GM19452 (cell line): ENCODE data around the gene MS4A4E.
"Not testable (repeated sequence)": the region's sequence is repeated elsewhere in the genome, so short reads cannot be mapped to it uniquely, and the experiment has no call there.

ENCODE experiments used
- ATAC-seq: cut with Tn5 transposase; IDR thresholded peaks from one replicate; pipeline ENCODE4 v1.9.1; 2021; ENCODE audit not compliant: unreplicated experiment

Gene MS4A4E

DNA sequence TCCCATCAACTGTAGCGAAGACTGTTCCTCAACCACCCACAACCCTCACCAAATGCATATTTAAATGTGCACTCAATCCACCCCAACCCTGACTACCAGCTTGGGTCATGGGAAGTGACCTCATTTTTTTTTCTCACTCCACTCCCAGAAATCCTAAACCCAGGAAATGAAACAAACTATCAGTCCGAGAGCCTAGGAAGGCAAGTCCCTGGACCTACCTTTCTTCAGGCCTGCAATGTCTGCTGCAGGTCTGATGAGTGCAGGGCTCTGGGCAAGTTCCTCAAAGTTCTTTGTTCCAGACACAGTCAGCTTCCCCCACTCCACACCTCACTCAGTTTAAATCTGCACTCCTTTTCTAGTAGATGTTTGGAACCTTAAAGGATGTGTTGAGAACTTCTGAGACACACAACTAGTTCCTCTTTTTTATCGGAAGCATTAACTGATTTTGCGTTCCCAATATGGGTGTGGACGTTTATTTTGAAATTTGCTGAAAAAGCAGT lies at the start of gene MS4A4E:
TSS of gene MS4A4E (minus strand) at position 398 of the 500 bp plus-strand sequence. CDS start 13,082 bp downstream, outside the sequence.
- no peak for ATAC-seq

DNA sequence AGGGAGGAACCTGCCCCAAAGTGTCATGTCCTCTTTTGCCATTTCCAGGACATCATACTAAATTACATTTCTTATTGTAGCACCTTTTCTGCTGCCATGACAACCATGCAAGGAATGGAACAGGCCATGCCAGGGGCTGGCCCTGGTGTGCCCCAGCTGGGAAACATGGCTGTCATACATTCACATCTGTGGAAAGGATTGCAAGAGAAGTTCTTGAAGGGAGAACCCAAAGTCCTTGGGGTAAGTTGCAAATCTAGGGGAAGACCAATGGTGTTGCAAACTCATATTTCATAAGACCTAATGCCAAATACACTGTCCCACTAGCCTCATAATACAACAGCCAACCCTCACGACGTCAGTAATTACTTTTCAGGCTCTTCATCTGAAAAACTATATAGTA lies 49.2 kb upstream of the MS4A4E start:
- ATAC-seq: no peak

DNA sequence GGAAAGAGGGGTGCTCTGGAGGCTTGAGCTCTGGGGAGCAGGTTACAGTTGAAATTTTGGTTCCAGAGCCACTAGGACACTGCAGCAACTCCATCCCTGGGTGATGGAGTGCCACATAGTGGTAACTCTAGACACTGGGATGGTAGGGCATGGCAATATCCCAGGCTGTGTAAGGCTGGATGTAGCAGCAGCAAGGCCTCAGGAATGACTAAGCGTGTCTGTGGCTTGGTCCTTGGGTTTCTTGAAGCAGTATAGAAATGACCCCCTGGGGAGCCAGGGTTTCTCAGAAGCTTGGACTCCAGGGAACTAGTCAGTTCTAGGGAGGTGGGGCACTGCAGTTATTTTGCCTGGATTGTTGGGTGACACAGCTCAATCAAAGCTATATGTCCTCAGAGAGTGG lies 45.6 kb upstream of the MS4A4E start:
- no peak for ATAC-seq

DNA sequence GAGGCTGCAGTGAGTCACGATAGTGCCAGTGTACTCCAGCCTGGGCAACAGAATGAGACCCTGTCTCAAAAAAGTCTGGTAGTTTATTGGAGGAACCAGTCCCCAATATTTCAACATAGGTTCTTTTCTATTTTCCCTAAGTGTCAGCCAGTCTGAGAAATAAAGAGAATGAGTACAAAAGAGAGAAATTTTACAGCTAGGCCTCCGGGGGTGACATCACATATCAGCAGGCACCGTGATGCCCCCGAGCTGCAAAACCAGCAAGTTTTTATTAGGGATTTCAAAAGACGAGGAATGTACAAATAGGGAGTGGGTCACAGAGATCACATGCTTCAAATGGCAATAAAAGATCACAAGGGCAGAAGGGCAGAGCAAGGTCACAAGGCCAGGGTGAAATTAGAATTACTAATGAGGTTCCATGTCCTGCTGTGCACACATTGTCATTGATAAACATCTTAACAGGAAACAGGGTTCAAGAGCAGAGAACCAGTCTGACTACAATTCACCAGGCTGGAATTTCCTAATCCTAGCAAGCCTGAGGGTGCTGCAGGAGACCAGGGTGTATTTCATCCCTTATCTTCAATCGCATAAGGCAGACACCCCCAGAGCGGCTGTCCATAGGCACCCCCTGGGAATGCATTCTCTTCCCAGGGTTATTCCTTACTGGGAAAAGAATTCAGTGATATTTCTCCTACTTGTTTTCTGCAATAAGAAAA lies 42.6 kb upstream of the MS4A4E start:
- ATAC-seq: not testable (repeated sequence)

DNA sequence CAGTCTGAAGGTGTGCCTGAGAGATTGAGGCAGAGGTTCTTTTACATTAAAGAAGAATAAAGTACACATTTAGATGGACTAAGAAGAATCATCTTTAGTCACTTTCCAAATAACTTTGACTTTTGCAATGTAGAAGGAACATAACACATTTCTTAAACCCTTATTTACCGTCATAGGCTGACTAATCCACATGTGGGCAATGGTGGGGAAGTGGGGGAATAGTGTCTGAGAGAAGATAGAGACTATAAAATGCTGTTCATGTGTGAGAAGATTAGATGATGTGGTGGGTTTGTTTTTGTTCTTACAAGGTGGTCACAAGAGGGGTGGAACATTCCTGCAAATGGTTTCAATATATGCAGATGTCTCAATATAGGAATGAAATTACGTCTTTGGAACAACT lies 39.3 kb upstream of the MS4A4E start:
- ATAC-seq: no peak

DNA sequence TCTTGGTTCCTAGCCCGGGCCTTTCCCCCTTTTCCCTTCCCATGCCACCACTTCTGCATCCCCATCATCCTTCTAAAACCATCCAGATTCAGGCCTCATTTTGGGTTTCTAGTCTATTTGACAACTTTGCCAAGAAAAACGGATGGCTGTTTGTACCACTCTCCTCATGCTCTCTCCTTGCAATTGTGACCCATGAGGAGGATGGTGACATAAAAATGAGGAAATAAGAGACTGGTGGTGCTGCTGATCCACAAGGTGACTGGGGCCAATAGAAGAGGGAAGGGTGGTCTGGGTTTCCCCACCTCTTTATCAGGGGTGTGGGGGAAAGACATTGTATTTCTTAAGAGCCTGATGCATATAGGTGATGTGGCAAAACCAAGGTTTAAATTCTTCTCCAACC lies 38.5 kb upstream of the MS4A4E start:
- ATAC-seq: no peak

DNA sequence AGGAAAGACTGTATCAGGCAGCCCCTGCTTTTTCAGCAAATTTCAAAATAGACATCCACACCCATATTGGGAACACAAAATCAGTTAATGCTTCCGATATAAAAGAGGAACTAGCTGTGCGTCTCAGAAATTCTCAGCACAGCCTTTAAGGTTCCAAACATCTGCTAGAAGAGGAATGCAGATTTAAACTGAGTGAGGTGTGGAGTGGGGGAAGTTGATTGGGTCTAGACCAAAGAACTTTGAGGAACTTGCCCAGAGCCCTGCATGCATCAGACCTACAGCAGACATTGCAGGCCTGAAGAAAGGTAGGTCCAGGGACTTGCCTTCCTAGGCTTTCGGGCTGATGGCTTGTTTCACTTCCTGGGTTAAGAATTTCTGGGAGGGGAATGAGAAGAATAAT lies 37.5 kb upstream of the MS4A4E start, which contains the start of gene MS4A4A:
TSS of gene MS4A4A (plus strand) at position 255 of the 400 bp plus-strand sequence. CDS start at position 265, 10 bp downstream.
- ATAC-seq: no peak

DNA sequence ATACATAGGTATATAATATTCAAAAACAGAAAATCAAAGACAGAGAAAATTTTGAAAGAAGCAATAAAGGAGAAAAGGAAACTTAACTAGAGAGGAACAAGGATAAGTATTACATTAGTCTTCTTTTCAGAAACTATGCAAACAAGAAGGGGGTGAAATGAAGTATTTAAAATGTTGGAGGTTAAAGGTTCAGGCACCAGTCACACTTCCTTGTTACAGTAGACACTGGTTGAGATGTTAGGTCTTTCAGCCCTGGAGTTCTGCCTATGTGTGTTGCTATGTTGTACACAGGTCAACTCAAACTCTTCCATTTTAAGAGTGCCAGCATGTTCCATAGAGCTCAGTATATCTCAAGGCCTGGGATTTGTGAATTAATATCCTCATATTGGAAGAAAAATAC lies 31.5 kb upstream of the MS4A4E start:
- no peak for ATAC-seq

DNA sequence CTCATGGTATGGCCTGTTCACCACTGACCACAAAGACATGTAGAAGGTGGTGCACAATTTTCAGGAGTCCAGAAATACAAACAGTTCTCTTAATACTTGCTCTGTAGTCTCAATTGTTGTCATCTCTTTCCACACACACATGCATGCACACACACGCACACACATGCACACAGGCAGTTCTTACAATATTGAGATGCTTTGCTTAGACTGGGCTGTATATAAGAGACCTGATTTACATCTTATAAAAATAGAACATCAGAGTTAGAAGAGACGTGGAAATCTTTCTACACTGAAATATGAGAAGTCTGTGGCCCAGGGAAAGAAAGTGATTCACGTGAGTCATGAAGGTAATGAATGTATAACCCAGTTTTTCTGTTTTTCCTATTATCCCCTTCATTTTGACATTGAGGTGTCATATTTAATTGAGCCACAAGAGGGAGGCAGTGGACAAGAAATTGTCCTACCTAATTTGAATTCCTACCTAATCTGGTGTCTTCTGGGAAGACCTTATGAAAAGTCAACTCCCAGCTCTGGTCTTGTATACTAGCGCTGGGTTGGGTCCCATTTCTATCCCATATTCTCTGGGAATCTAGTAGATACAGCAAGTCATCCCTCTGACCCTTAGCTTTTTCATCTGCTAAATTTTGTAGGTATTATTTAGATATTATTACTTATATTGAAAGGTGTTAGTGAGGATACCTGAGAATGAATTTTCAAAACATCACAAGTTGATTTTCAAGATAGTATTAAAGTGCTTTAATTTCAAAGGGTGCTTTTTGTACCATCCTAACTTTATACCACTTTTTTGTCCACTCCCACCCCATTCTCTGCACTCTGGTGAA lies 22.7 kb upstream of the MS4A4E start:
- no peak for ATAC-seq

DNA sequence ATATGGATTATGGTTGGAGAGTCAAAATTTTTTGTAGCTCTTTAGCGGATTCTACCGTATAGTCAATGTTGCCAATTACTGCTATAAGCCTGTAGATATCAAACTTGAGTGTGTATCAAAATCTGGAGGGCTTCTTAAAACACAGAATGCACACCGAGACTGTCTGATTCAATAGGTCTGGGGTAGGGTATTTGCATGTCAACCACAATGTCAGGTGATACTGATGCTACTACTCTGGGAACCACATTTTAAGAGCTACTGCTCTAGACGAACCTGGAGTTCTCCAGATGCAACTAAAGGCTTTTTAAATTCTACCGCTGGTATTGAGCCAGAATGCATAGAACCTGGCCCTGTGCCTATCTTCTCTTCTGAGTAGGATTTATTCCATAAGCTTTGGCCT lies 21.7 kb upstream of the MS4A4E start:
- no peak for ATAC-seq

DNA sequence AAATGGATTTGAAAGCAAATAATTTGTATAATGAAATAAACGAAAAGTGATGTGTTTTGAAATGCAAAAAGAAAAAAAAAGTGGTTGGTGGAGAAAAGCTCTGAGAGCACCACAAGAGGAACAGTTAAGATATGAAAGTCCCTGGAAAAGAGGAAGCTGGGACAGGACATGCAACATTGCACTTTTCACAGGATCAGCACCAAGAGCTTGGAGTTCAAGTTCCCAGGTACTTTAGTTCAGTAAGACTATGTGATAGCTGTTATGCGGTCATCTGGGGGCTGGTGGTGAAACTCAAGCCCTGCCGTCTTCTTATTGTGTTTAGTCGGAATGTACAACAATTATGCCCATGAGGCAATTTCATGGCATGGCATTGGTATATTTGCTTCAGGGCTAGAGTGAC lies 20.5 kb upstream of the MS4A4E start:
- no peak for ATAC-seq

DNA sequence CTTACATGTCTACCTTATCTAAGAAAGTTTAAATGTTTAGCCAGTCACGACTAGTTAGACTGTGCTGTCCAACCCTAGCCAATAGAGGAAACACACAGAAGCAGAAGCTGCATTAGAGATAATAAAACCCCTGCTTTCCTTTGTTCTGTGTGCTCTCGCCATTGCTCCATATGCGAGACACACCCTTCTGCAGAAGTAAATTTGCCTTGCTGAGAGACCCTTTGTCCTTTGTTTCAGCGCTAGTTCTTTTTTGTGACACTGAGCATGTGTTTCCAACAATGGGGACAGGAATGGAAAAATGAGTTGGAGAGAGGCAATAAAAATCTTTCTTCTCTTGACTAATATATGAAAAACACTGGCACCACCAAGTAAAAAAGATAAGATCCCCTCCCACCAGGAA lies 18.1 kb upstream of the MS4A4E start:
- ATAC-seq: no peak

DNA sequence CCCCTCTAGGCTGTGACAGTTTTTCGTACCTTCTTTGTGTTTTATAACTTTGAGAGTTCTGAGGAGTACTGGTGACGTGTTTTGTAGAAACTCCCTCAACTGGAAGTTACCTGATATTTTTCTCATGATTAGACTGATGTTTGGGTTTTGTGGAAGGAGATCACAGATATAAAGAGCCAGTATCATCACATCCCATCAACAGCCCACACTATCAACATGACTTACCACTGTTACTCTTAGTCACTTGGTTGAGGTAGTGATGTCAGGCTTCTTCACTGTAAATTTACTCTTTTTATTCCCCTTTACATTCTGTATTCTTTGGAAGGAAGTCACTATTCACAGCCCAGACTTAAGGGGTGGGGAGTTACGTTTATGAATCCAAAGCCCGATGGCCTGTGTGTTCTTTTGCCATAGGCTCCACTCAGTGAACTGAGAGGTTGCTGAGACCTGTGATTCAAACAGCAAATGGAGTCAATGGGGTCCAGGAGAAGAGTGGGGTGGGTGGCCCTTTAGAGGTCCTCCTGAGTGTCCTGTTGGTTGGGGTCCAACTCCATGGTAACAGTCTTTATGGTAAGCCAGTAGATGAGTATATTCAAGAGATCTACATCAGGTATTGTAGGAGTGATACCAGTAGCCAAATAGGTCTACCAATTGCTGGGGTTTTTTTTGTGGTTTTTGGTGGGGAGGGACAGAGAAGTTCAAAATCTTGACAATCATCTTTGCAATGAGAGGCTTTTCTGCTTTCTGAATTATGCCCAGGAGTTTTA lies 15.2 kb upstream of the MS4A4E start:
- ATAC-seq: no peak

DNA sequence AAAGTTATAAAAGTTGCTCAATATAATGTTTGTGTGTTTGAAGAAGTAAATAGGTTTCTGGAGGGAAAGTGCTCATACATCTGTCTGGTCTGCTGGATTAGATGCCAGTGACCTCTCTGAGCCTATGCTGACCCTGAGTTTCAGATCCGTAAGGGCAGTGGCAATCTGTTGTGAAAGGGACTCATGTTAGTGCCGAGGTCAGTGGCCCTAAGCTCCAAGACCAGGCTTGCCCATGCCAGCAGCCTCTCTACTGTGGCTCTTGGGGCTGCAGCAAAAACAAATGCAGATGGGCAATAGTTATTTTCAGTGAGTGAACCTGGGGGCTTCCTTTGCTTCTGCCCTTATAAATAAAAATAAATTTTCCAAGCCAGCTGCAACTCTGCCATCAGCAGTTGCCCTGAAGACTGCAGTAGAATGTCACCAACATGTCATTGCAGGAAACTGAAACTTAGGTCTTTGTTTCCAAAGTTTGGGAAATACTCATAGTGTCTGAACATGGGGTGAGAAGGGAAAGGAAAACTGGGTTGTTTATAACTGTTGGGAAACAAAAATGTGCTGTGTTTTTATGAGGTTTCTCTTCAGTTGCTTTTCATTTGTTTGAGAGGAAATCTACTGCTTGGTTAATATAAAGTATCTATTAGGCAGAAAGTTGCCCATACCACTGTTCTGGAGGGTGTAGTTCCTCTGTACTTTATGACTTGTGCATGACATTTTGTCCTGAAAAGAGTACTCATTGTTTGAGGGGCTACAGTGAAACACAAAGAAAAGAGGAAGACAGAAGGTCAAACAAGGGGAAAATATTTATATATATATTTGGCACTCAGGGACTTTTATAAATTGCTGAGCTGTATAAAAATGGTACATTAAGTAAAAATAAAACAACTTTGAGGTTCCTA lies 9.5 kb upstream of the MS4A4E start:
- no peak for ATAC-seq

DNA sequence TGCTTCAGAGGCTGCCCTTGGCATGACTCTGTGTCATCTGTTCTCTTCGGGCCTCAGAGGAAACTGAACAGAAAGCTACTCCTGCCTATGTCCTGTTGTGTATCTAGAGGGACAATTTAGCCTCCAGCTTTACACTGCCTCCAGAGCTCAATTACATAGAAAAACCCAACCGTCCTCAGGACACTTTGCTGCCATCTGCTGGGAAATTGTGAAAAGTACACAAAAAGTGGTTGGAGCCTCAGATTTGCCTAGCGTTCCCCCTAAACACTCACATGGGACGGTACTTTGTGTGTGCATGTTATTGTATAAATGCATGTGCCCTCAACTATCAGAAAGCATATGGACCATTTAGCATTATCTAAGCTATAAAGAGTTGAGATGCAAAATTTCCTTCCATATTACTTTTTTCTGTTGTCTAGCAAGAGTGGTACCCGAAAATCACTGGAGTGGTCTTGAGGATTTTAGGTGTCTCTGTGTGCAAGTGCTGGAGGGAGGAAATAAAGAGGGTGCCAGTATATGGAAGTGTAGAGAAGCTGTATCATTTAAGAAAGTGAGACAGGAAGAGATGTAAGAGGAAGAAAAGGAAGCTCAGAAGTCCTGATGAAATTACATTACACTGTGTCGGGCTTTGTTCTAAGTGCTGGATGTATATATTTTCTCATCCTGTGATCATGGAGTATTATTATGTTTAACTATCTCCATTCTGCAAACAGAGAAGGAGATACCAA lies 8.7 kb upstream of the MS4A4E start:
- no peak for ATAC-seq

DNA sequence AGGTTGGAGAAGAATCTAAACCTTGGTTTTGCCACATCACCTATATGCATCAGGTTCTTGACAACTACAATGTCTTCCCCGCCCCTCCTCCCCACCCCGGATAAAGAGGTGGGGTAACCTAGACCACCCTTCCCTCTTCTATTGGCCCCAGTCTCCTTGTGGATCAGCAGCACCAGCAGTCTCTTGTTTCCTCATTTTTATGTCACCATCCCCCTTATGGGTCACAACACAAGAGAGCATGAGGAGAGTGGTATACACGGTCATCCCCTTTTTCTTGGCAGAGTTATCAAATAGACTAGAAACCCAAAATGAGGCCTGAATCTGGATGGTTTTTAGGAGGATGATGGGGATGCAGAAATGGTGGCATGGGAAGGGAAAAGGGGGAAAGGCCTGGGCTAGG lies 1.2 kb downstream of the MS4A4E start:
- no peak for ATAC-seq

DNA sequence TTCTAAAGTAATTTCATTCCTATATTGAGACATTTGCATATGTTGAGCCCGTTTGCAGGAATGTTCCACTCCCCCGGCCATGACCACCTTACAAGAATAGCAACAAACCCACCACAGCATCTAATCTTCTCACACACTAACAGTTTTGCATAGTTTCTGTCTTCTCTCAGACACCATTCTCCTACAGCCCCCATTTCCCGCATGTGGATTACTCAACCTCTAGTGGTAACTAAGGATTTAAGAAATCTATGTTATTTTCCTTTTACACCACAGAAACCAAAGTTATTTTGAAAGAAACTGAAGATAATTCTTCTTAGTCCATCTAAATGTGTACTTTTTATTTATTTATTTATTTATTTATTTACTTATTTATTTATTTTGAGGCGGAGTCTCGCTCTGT lies 2.3 kb downstream of the MS4A4E start:
- no peak for ATAC-seq

DNA sequence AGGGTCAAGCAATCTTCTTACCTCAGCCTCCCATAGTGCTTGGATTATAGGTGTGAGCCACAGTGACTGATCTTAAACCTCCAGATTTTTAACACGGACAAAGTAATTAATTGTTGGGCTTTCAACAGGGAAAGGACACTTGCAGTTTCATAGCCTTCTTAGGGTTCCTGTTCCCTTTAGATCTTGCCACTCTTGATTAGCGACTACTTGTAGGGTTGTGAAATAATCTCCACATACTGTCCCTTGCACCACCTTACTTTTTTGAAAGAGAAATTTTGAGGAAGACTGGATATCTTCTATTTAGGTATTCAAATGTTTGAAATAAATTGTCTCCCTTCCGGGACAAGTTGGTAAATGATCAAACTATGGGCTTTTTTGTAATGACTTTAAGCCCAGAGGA lies 7.6 kb downstream of the MS4A4E start:
- ATAC-seq: no peak

DNA sequence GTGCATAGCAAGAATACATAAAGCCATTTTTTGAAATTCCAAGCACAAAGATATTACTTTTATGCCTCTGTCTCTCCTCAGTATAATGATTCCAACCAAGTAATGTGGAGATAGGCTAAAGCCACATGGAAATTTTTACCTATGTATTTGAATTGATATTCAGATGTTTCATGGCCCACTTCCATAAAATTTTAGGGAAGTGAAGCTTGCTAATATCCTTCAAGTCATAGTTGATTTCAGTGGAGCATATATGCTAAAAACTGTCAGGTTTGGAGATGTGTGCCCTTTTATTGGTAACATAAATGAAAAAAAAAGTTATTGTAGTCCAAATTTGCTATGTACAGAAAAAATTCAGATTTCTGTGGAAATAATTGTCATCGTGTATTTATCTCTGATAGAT lies 12.3 kb downstream of the MS4A4E start:
- no peak for ATAC-seq

DNA sequence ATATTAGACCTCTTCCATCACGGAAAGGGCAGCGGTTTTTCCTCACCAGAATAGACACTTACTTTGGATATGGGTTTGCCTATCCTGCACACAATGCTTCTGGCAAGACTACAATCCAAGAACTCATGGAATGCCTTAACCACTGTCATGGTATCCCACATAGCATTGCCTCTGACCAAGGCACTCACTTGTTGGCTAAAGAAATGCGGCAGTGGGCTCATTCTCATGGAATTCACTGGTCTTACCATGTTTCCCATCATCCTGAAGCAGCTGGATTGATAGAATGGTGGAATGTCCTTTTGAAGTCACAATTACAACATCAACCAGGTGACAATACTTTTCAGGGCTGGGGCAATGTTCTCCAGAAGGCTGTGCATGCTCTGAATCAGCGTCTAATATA lies 20.8 kb downstream of the MS4A4E start:
- no peak for ATAC-seq
